IMR-90 (cell line): ENCODE data around the gene PRPSAP1. TPM values are rescaled to one million over a fixed set of nuclear protein-coding genes. Genes with fewer than 3 reads are reported as not detected.

ENCODE experiments used
- ATAC-seq: fragments of 200-7000 bp; cut with Tn5 transposase; 2 replicates; pipeline ENCODE4 v1.9.1; 2020; ENCODE audit warnings: low read depth, mild to moderate bottlenecking, moderate library complexity
- BruUV-seq: library from RNA; stranded (reverse); fragments of 400-500 nt; replicated peaks from 2 replicates; lab custom pipeline; 2021; lab: Mats Ljungman, UMichigan
- CTCF ChIA-PET: fragments of 300-600 bp; formaldehyde crosslinking; extraction: SDS; loops from one replicate; lab custom pipeline; 2021; ENCODE audit warnings: antibody characterized with exemption; lab: Yijun Ruan, JAX
- POLR2A ChIA-PET: fragments of 300-600 bp; sonication (Branson Sonifier 250); formaldehyde crosslinking; loops from one replicate; lab custom pipeline; 2022; ENCODE audit warnings: antibody characterized with exemption; ENCODE audit not compliant: unreplicated experiment; lab: Charles Lee
- DNase-seq: peaks from one replicate; pipeline ENCODE4 v3.0.0; 2013
- H2AFZ ChIP-seq: replicated peaks from 2 replicates; pipeline ENCODE3; 2013; ENCODE audit warnings: low read length, mild to moderate bottlenecking; ENCODE audit not compliant: poor library complexity
- H2AK5ac ChIP-seq: 2 replicates; pipeline ENCODE4 v1.6.1; 2013; ENCODE audit warnings: low read depth, low read length, inconsistent platforms
- H2AK9ac ChIP-seq: replicated peaks from 2 replicates; pipeline ENCODE3; 2013; ENCODE audit warnings: mild to moderate bottlenecking, low read depth, low read length, moderate library complexity; ENCODE audit not compliant: poor library complexity
- H2BK120ac ChIP-seq: 2 replicates; pipeline ENCODE4 v1.6.1; 2013; ENCODE audit warnings: low read depth, low read length, inconsistent platforms
- H2BK15ac ChIP-seq: 3 replicates; pipeline ENCODE4 v1.6.1; 2013; ENCODE audit warnings: low read depth, low read length, inconsistent platforms
- H2BK20ac ChIP-seq: 2 replicates; pipeline ENCODE4 v1.6.1; 2013; ENCODE audit warnings: low read depth, mild to moderate bottlenecking, inconsistent platforms, low read length, moderate library complexity
- H2BK5ac ChIP-seq: 2 replicates; pipeline ENCODE4 v1.6.1; 2013; ENCODE audit warnings: mild to moderate bottlenecking, low read depth, low read length, inconsistent platforms; ENCODE audit not compliant: poor library complexity, severe bottlenecking
- H3K14ac ChIP-seq: replicated peaks from 2 replicates; pipeline ENCODE4 v1.6.1; 2013; ENCODE audit warnings: low read depth, low read length, inconsistent platforms
- H3K18ac ChIP-seq: 2 replicates; pipeline ENCODE4 v1.6.1; 2013; ENCODE audit warnings: low read depth, low read length, control low read depth
- H3K23ac ChIP-seq: 2 replicates; pipeline ENCODE4 v1.6.1; 2013; ENCODE audit warnings: low read depth, low read length, inconsistent platforms
- H3K27ac ChIP-seq: 2 replicates; pipeline ENCODE4 v1.5.1; 2013; ENCODE audit warnings: mild to moderate bottlenecking, control low read depth, low read length; ENCODE audit not compliant: insufficient read depth
- H3K27me3 ChIP-seq: 2 replicates; pipeline ENCODE4 v1.6.1; 2013; ENCODE audit warnings: low read length; ENCODE audit not compliant: control insufficient read depth, insufficient read depth
- H3K36me3 ChIP-seq: 2 replicates; pipeline ENCODE4 v1.6.1; 2013; ENCODE audit warnings: low read length, mixed read lengths; ENCODE audit not compliant: control insufficient read depth, insufficient read depth
- H3K4ac ChIP-seq: 2 replicates; pipeline ENCODE4 v1.6.1; 2013; ENCODE audit warnings: low read depth, low read length, inconsistent platforms
- H3K4me1 ChIP-seq: 2 replicates; pipeline ENCODE4 v1.6.1; 2013; ENCODE audit warnings: low read length, mixed read lengths; ENCODE audit not compliant: control insufficient read depth, insufficient read depth
- H3K4me2 ChIP-seq: 2 replicates; pipeline ENCODE4 v1.6.1; 2013; ENCODE audit warnings: low read depth, mild to moderate bottlenecking, control low read depth, low read length, moderate library complexity
- H3K4me3 ChIP-seq: 2 replicates; pipeline ENCODE4 v1.5.1; 2013; ENCODE audit warnings: low read depth, mild to moderate bottlenecking, control low read depth, low read length, moderate library complexity; ENCODE audit not compliant: insufficient read depth
- H3K56ac ChIP-seq: 2 replicates; pipeline ENCODE4 v1.6.1; 2013; ENCODE audit warnings: low read length, inconsistent platforms; ENCODE audit not compliant: insufficient read depth; ENCODE audit errors: extremely low read depth
- H3K79me1 ChIP-seq, 2 experiments: 2 replicates each; pipeline ENCODE4 v1.6.1; 2013; ENCODE audit warnings: low read length in 2 of 2, inconsistent platforms in 1 of 2, low read depth in 1 of 2
- H3K9ac ChIP-seq: 2 replicates; pipeline ENCODE4 v1.6.1; 2013; ENCODE audit warnings: low read depth, low read length, control low read depth
- H3K9me1 ChIP-seq: 2 replicates; pipeline ENCODE4 v1.6.1; 2013; ENCODE audit warnings: low read length, inconsistent platforms; ENCODE audit not compliant: insufficient read depth
- H3K9me3 ChIP-seq: 2 replicates; pipeline ENCODE4 v1.6.1; 2013; ENCODE audit warnings: low read length; ENCODE audit not compliant: control insufficient read depth, insufficient read depth
- H4K20me1 ChIP-seq: 2 replicates; pipeline ENCODE4 v1.6.1; 2013; ENCODE audit warnings: low read length, inconsistent platforms; ENCODE audit not compliant: insufficient read depth
- H4K5ac ChIP-seq: 2 replicates; pipeline ENCODE4 v1.6.1; 2013; ENCODE audit warnings: mild to moderate bottlenecking, low read depth, low read length, control low read depth
- H4K8ac ChIP-seq, 2 experiments: 2 replicates each; pipeline ENCODE4 v1.6.1; 2013; ENCODE audit warnings: low read depth in 2 of 2, low read length in 2 of 2, control low read depth in 1 of 2, inconsistent platforms in 1 of 2
- H4K91ac ChIP-seq: 2 replicates; pipeline ENCODE4 v1.6.1; 2013; ENCODE audit warnings: low read depth, low read length, inconsistent platforms; ENCODE audit not compliant: insufficient read depth
- BHLHE40 ChIP-seq: fragments of 150-350 bp; IDR thresholded peaks from 2 replicates; pipeline ENCODE4 v1.6.1; 2016; ENCODE audit warnings: mild to moderate bottlenecking, low read depth, low read length
- CHD1 ChIP-seq: IDR thresholded peaks from 2 replicates; pipeline ENCODE4 v1.6.1; 2012; ENCODE audit warnings: low read depth, low read length, improper control_type of control experiment
- MAFK ChIP-seq: IDR thresholded peaks from 2 replicates; pipeline ENCODE4 v1.6.1; 2012; ENCODE audit warnings: low read depth, low read length, improper control_type of control experiment
- MXI1 ChIP-seq: IDR thresholded peaks from 2 replicates; pipeline ENCODE4 v1.6.1; 2012; ENCODE audit warnings: low read depth, mild to moderate bottlenecking, low read length, moderate library complexity, borderline replicate concordance
- POLR2A ChIP-seq: IDR thresholded peaks from 2 replicates; pipeline ENCODE4 v1.6.1; 2012; ENCODE audit warnings: mild to moderate bottlenecking, low read depth, low read length
- SMC3 ChIP-seq: fragments of 150-350 bp; IDR thresholded peaks from 2 replicates; pipeline ENCODE4 v1.6.1; 2016; ENCODE audit warnings: low read depth, mild to moderate bottlenecking, antibody characterized with exemption, low read length, moderate library complexity
- USF2 ChIP-seq: fragments of 150-350 bp; IDR thresholded peaks from 2 replicates; pipeline ENCODE4 v1.6.1; 2017; ENCODE audit warnings: mild to moderate bottlenecking, antibody characterized with exemption, low read length, low read depth
- WGBS, 2 experiments: methylation state at CpG; one replicate each; pipeline versions ENCODE4 v1.1.5 to v1.1.7; 2013; ENCODE audit warnings: missing lambda C conversion rate in 2 of 2; ENCODE audit not compliant: insufficient read length in 1 of 2; ENCODE audit errors: extremely low coverage in 2 of 2; 5-methylcytosine and 5-hydroxymethylcytosine counted together
- dilution Hi-C: fragments of 300-500 bp; cut with HindIII; formaldehyde crosslinking; loops from one replicate; pipeline ENCODE4 v1.14.3; 2018; ENCODE audit warnings: low sequenced_read_pairs; ENCODE audit not compliant: unreplicated experiment
- in situ Hi-C: fragments of 300-500 bp; cut with MboI; formaldehyde crosslinking; loops from 3 replicates; pipeline ENCODE4 v1.14.3; 2019; ENCODE audit warnings: low sequenced_read_pairs, inconsistent platforms, mixed read lengths
- intact Hi-C: fragments of 100-400 bp; cut with micrococcal nuclease; formaldehyde crosslinking; loops from 2 replicates; pipeline ENCODE4 v1.10.0; 2022
- polyA plus RNA-seq, 3 experiments: library from polyadenylated mRNA; depleted of rRNA; stranded (reverse); fragments of >200 nt; gene quantifications; 2 replicates each; pipeline ENCODE4 v1.2.3, GENCODE V29; 2012; ENCODE audit warnings: low replicate concordance in 1 of 3
- total RNA-seq: library from RNA; depleted of rRNA; stranded (reverse); fragments of >200 nt; gene quantifications from 2 replicates; pipeline ENCODE4 v1.2.3, GENCODE V29; 2012

The PRPSAP1 gene
- total and polyA plus RNA-seq, 2 of the 4 experiments (the other 2 are of a cell fraction): 34.4 to 48.6 TPM

GRCh38 chr17:76263896-76264295, 89.8 kb downstream of the PRPSAP1 start (continued):
- TF ChIP-seq USF2 (no peak), SMC3 (no peak), POLR2A (no peak), CHD1 (no peak), BHLHE40 (no peak)

- ChIA-PET CTCF (no interaction called here), POLR2A (interaction anchor here (0.6 kb wide), 1 partner anchor 587 kb away, joined by 3 read pairs; no protein-coding TSS in a partner anchor)
- ATAC-seq: no peak
- H3K23ac ChIP-seq: peak overlapping the region; percentile 31; the same call in 1 of the 2 replicates
- intact Hi-C loops: no loop called here
- no peak overlapping the region for H3K56ac ChIP-seq
- dilution Hi-C loops: no loop called here
- H3K4me3 ChIP-seq: no peak overlapping the region
- peak overlapping the region; percentile 4 for H2AFZ ChIP-seq
- no peaks in the 10 kb centered on the region for H3K9me3 ChIP-seq
- peak overlapping the region; percentile 58 for H3K4ac ChIP-seq
- no peak overlapping the region for H3K27ac ChIP-seq
- H2AK9ac ChIP-seq: no peak overlapping the region
- in situ Hi-C loops: no loop called here
- peaks cover 16 to 28% of the 10 kb centered on the region in 2 experiments for H3K79me1 ChIP-seq
- 93% methylated on average over 5 of the region's 9 CpGs; no CpG with 5 or more reads in 1 of the 2 experiments for WGBS, 2 experiments
- H3K9me1 ChIP-seq: peaks cover 15% of the 10 kb centered on the region
- H4K20me1 ChIP-seq: no peaks in the 10 kb centered on the region
- H3K27me3 ChIP-seq: no peaks in the 10 kb centered on the region
- no peak overlapping the region for H4K91ac ChIP-seq
- H2BK20ac ChIP-seq: peak overlapping the region; percentile 28
- DNase-seq: no peak
- peak overlapping the region; percentile 49 for H2BK120ac ChIP-seq
- H2BK15ac ChIP-seq: peak overlapping the region; percentile 64; the same call in 1 of the 3 replicates
- H3K4me2 ChIP-seq: no peak overlapping the region
- H2AK5ac ChIP-seq: peak overlapping the region; percentile 35
- H3K18ac ChIP-seq: no peak overlapping the region
- BruUV-seq: no TSS peak
- peaks cover 6% of the 10 kb centered on the region for H3K4me1 ChIP-seq
- no peaks in the 10 kb centered on the region; the same call in 1 of the 2 replicates for H3K36me3 ChIP-seq
- H4K8ac ChIP-seq: peak overlapping the region in 1 of 2 experiments; percentile 39; a peak in 1 of 4 replicates
- H3K14ac ChIP-seq: 0 out of 2 replicates have a peak overlapping the region, but pooled peaks have one; percentile 55
- TF ChIP-seq CHD1 (no peak), MAFK (no peak), MXI1 (no peak)
- H4K5ac ChIP-seq: no peak overlapping the region
- no peak overlapping the region for H2BK5ac ChIP-seq
- no peak overlapping the region for H3K9ac ChIP-seq
These were observed 90.9 kb downstream of the PRPSAP1 start for GRCh38 chr17:76262732-76263344.
